ENCODE data around the gene GAMT.

Gene GAMT

GRCh38 chr19:1356508-1356865 lies 44.9 kb downstream of the GAMT start:
- Histone ChIP-seq H3K27me3 (ENCODE audit: insufficient read depth, insufficient read length) (peaks cover 2% of the 10 kb centered on the region), H3K4me1 (ENCODE audit: insufficient read depth, insufficient read length) (peaks cover 24% of the 10 kb centered on the region), H3K4me3 (ENCODE audit: insufficient read length, low read depth) (no peak overlapping the region), H3K36me3 (ENCODE audit: insufficient read depth, insufficient read length, low read length) (peaks cover 47% of the 10 kb centered on the region), H3K9me3 (ENCODE audit: insufficient read depth, low read length) (no peaks in the 10 kb centered on the region), H3K9ac (ENCODE audit: insufficient read length, low read depth) (no peak overlapping the region)
- no peak for TF ChIP-seq ZNF274 (IDR thresholded peaks at IDR 0.05; ENCODE audit: low read depth, low read length)
- no peak for TF ChIP-seq YY1 (IDR thresholded peaks at IDR 0.05; ENCODE audit: insufficient read depth, insufficient read length)
- TF ChIP-seq SUZ12 (IDR thresholded peaks at IDR 0.05; ENCODE audit: extremely low read depth, insufficient read depth, insufficient read length): no peak
- no peak for DNase-seq (ENCODE audit: low read depth, low spot score)

GRCh38 chr19:1355568-1356507 lies 45.5 kb downstream of the GAMT start:
- H3K4me3 ChIP-seq (ENCODE audit: insufficient read length, low read depth): peak overlapping the region; percentile 69
- H3K36me3 ChIP-seq (ENCODE audit: insufficient read depth, insufficient read length, low read length): peaks cover 41% of the 10 kb centered on the region
- TF ChIP-seq YY1 (IDR thresholded peaks at IDR 0.05; ENCODE audit: insufficient read depth, insufficient read length) (no peak), ZNF274 (IDR thresholded peaks at IDR 0.05; ENCODE audit: low read depth, low read length) (no peak), SUZ12 (IDR thresholded peaks at IDR 0.05; ENCODE audit: extremely low read depth, insufficient read depth, insufficient read length) (no peak)
- peak overlapping the region; percentile 91 for H3K9ac ChIP-seq (ENCODE audit: insufficient read length, low read depth)
- peaks cover 2% of the 10 kb centered on the region for H3K27me3 ChIP-seq (ENCODE audit: insufficient read depth, insufficient read length)
- H3K4me1 ChIP-seq (ENCODE audit: insufficient read depth, insufficient read length): peaks cover 23% of the 10 kb centered on the region
- DNase-seq (ENCODE audit: low read depth, low spot score): no peak
- H3K9me3 ChIP-seq (ENCODE audit: insufficient read depth, low read length): no peaks in the 10 kb centered on the region

GRCh38 chr19:1354970-1355567 lies 46.3 kb downstream of the GAMT start:
- H3K27me3 ChIP-seq (ENCODE audit: insufficient read depth, insufficient read length): peaks cover 2% of the 10 kb centered on the region
- peak overlapping the region; percentile 91 for H3K9ac ChIP-seq (ENCODE audit: insufficient read length, low read depth)
- TF ChIP-seq SUZ12 (IDR thresholded peaks at IDR 0.05; ENCODE audit: extremely low read depth, insufficient read depth, insufficient read length) (no peak), YY1 (IDR thresholded peaks at IDR 0.05; ENCODE audit: insufficient read depth, insufficient read length) (no peak), ZNF274 (IDR thresholded peaks at IDR 0.05; ENCODE audit: low read depth, low read length) (no peak)
- peaks cover 18% of the 10 kb centered on the region for H3K4me1 ChIP-seq (ENCODE audit: insufficient read depth, insufficient read length)
- no peaks in the 10 kb centered on the region for H3K9me3 ChIP-seq (ENCODE audit: insufficient read depth, low read length)
- no peak for DNase-seq (ENCODE audit: low read depth, low spot score)
- peak overlapping the region; percentile 69 for H3K4me3 ChIP-seq (ENCODE audit: insufficient read length, low read depth)
- peaks cover 33% of the 10 kb centered on the region for H3K36me3 ChIP-seq (ENCODE audit: insufficient read depth, insufficient read length, low read length)

GRCh38 chr19:1353144-1353543 lies 48.2 kb downstream of the GAMT start:
- no peak for DNase-seq (ENCODE audit: low read depth, low spot score)
- Histone ChIP-seq H3K4me1 (ENCODE audit: insufficient read depth, insufficient read length) (peaks cover 10% of the 10 kb centered on the region), H3K9ac (ENCODE audit: insufficient read length, low read depth) (no peak overlapping the region), H3K27me3 (ENCODE audit: insufficient read depth, insufficient read length) (peaks cover 2% of the 10 kb centered on the region), H3K9me3 (ENCODE audit: insufficient read depth, low read length) (no peaks in the 10 kb centered on the region), H3K4me3 (ENCODE audit: insufficient read length, low read depth) (no peak overlapping the region), H3K36me3 (ENCODE audit: insufficient read depth, insufficient read length, low read length) (peaks cover 14% of the 10 kb centered on the region)
- TF ChIP-seq SUZ12 (IDR thresholded peaks at IDR 0.05; ENCODE audit: extremely low read depth, insufficient read depth, insufficient read length): no peak
- no peak for TF ChIP-seq ZNF274 (IDR thresholded peaks at IDR 0.05; ENCODE audit: low read depth, low read length)
- TF ChIP-seq YY1 (IDR thresholded peaks at IDR 0.05; ENCODE audit: insufficient read depth, insufficient read length): no peak

GRCh38 chr19:1351381-1351851 lies 49.9 kb downstream of the GAMT start:
- H3K9ac ChIP-seq (ENCODE audit: insufficient read length, low read depth): no peak overlapping the region
- H3K27me3 ChIP-seq (ENCODE audit: insufficient read depth, insufficient read length): peaks cover 2% of the 10 kb centered on the region
- peaks cover 8% of the 10 kb centered on the region for H3K4me1 ChIP-seq (ENCODE audit: insufficient read depth, insufficient read length)
- DNase-seq (ENCODE audit: low read depth, low spot score): no peak
- TF ChIP-seq ZNF274 (IDR thresholded peaks at IDR 0.05; ENCODE audit: low read depth, low read length): no peak
- no peak for TF ChIP-seq YY1 (IDR thresholded peaks at IDR 0.05; ENCODE audit: insufficient read depth, insufficient read length)
- TF ChIP-seq SUZ12 (IDR thresholded peaks at IDR 0.05; ENCODE audit: extremely low read depth, insufficient read depth, insufficient read length): no peak
- H3K9me3 ChIP-seq (ENCODE audit: insufficient read depth, low read length): no peaks in the 10 kb centered on the region
- H3K36me3 ChIP-seq (ENCODE audit: insufficient read depth, insufficient read length, low read length): peaks cover 5% of the 10 kb centered on the region
- no peak overlapping the region for H3K4me3 ChIP-seq (ENCODE audit: insufficient read length, low read depth)

- peaks cover 3% of the 10 kb centered on the region for H3K4me1 ChIP-seq (ENCODE audit: insufficient read depth, insufficient read length)
- no peaks in the 10 kb centered on the region for H3K9me3 ChIP-seq (ENCODE audit: insufficient read depth, low read length)
- peak overlapping the region; percentile 6 for H3K9ac ChIP-seq (ENCODE audit: insufficient read length, low read depth)
- peaks cover 2% of the 10 kb centered on the region for H3K27me3 ChIP-seq (ENCODE audit: insufficient read depth, insufficient read length)
- H3K4me3 ChIP-seq (ENCODE audit: insufficient read length, low read depth): no peak overlapping the region
- no peaks in the 10 kb centered on the region for H3K36me3 ChIP-seq (ENCODE audit: insufficient read depth, insufficient read length, low read length)
- no peak for DNase-seq (ENCODE audit: low read depth, low spot score)
- TF ChIP-seq SUZ12 (IDR thresholded peaks at IDR 0.05; ENCODE audit: extremely low read depth, insufficient read depth, insufficient read length): no peak
- no peak for TF ChIP-seq YY1 (IDR thresholded peaks at IDR 0.05; ENCODE audit: insufficient read depth, insufficient read length)
- no peak for TF ChIP-seq ZNF274 (IDR thresholded peaks at IDR 0.05; ENCODE audit: low read depth, low read length)
Measured at GRCh38 chr19:1350867-1351266, 50.5 kb downstream of the GAMT start.

GRCh38 chr19:1349211-1349610 lies 52.1 kb downstream of the GAMT start:
- TF ChIP-seq ZNF274 (IDR thresholded peaks at IDR 0.05; ENCODE audit: low read depth, low read length): no peak
- no peak for TF ChIP-seq SUZ12 (IDR thresholded peaks at IDR 0.05; ENCODE audit: extremely low read depth, insufficient read depth, insufficient read length)
- no peak for TF ChIP-seq YY1 (IDR thresholded peaks at IDR 0.05; ENCODE audit: insufficient read depth, insufficient read length)
- DNase-seq (ENCODE audit: low read depth, low spot score): no peak
- no peak overlapping the region for H3K4me3 ChIP-seq (ENCODE audit: insufficient read length, low read depth)
- peaks cover 3% of the 10 kb centered on the region for H3K4me1 ChIP-seq (ENCODE audit: insufficient read depth, insufficient read length)
- no peaks in the 10 kb centered on the region for H3K27me3 ChIP-seq (ENCODE audit: insufficient read depth, insufficient read length)
- no peak overlapping the region for H3K9ac ChIP-seq (ENCODE audit: insufficient read length, low read depth)
- no peaks in the 10 kb centered on the region for H3K9me3 ChIP-seq (ENCODE audit: insufficient read depth, low read length)
- no peaks in the 10 kb centered on the region for H3K36me3 ChIP-seq (ENCODE audit: insufficient read depth, insufficient read length, low read length)

All from NT2/D1 (cell line).